A549 (cell line): Measurements from ENCODE around the gene BRICD5.

Source experiments
- CHD2 ChIP-seq: fragments of 150-350 bp; IDR thresholded peaks from 2 replicates; pipeline ENCODE4 v1.6.1; 2014; ENCODE audit warnings: low read length; ENCODE audit not compliant: partially characterized antibody
- JUNB ChIP-seq: fragments of >200 bp; sonication (Bioruptor Twin); formaldehyde crosslinking; IDR thresholded peaks from 2 replicates; pipeline ENCODE4 v1.6.1; 2016
- KDM1A ChIP-seq: fragments of 200-600 bp; sonication (generic); IDR thresholded peaks from 2 replicates; pipeline ENCODE4 v1.6.1; 2016; ENCODE audit warnings: low read depth, mild to moderate bottlenecking
- MYC ChIP-seq: IDR thresholded peaks from 2 replicates; pipeline ENCODE4 v1.6.1; 2012; ENCODE audit warnings: mild to moderate bottlenecking, inconsistent platforms, low read length, improper control_type of control experiment, borderline replicate concordance
- NR3C1 ChIP-seq: fragments of >200 bp; sonication (Bioruptor Twin); formaldehyde crosslinking; IDR thresholded peaks from 3 replicates; pipeline ENCODE4 v1.6.1; 2017
- POLR2A ChIP-seq: IDR thresholded peaks from 2 replicates; pipeline ENCODE4 v1.6.1; 2012; ENCODE audit warnings: mild to moderate bottlenecking, low read length
- REST ChIP-seq: fragments of 200-600 bp; sonication (generic); IDR thresholded peaks from 2 replicates; pipeline ENCODE4 v1.6.1; 2016; ENCODE audit warnings: antibody characterized with exemption, mild to moderate bottlenecking, moderate library complexity
- RFX5 ChIP-seq: fragments of 450-650 bp; IDR thresholded peaks from 2 replicates; pipeline ENCODE4 v1.7.1; 2014; ENCODE audit warnings: antibody characterized with exemption, mild to moderate bottlenecking, moderate library complexity
- SMC3 ChIP-seq: fragments of >200 bp; sonication (Bioruptor Twin); formaldehyde crosslinking; IDR thresholded peaks from 3 replicates; pipeline ENCODE4 v1.6.1; 2018; ENCODE audit warnings: inconsistent platforms
- ZNF302 ChIP-seq: fragments of 250-450 bp; sonication (Bioruptor Pico); IDR thresholded peaks from 2 replicates; pipeline ENCODE4 v1.9.0; 2021; ENCODE audit warnings: inconsistent platforms, mild to moderate bottlenecking, moderate library complexity
- TF ChIP-seq, protein P1 (sequence below): fragments of >200 bp; sonication (Bioruptor Twin); formaldehyde crosslinking; IDR thresholded peaks from 3 replicates; pipeline ENCODE4 v1.5.1; 2016
- TF ChIP-seq, protein P2 (sequence below): IDR thresholded peaks from 2 replicates; pipeline ENCODE4 v1.6.1; 2012
- TF ChIP-seq, protein P3 (sequence below): fragments of 250-450 bp; sonication (Bioruptor Pico); IDR thresholded peaks from 2 replicates; pipeline ENCODE4 v1.5.0; 2020; ENCODE audit warnings: low read depth, mild to moderate bottlenecking, moderate library complexity
- TF ChIP-seq, protein P4 (sequence below): fragments of 450-650 bp; IDR thresholded peaks from 2 replicates; pipeline ENCODE4 v1.6.1; 2014; ENCODE audit warnings: antibody characterized with exemption

- TF ChIP-seq POLR2A = no peak
- TF ChIP-seq, protein P1, sequence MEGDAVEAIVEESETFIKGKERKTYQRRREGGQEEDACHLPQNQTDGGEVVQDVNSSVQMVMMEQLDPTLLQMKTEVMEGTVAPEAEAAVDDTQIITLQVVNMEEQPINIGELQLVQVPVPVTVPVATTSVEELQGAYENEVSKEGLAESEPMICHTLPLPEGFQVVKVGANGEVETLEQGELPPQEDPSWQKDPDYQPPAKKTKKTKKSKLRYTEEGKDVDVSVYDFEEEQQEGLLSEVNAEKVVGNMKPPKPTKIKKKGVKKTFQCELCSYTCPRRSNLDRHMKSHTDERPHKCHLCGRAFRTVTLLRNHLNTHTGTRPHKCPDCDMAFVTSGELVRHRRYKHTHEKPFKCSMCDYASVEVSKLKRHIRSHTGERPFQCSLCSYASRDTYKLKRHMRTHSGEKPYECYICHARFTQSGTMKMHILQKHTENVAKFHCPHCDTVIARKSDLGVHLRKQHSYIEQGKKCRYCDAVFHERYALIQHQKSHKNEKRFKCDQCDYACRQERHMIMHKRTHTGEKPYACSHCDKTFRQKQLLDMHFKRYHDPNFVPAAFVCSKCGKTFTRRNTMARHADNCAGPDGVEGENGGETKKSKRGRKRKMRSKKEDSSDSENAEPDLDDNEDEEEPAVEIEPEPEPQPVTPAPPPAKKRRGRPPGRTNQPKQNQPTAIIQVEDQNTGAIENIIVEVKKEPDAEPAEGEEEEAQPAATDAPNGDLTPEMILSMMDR = no peak
- TF ChIP-seq, protein P2, sequence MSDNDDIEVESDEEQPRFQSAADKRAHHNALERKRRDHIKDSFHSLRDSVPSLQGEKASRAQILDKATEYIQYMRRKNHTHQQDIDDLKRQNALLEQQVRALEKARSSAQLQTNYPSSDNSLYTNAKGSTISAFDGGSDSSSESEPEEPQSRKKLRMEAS = no peak
- no peak for TF ChIP-seq RFX5
- TF ChIP-seq MYC = no peak
- TF ChIP-seq REST = no peak
- TF ChIP-seq, protein P3, sequence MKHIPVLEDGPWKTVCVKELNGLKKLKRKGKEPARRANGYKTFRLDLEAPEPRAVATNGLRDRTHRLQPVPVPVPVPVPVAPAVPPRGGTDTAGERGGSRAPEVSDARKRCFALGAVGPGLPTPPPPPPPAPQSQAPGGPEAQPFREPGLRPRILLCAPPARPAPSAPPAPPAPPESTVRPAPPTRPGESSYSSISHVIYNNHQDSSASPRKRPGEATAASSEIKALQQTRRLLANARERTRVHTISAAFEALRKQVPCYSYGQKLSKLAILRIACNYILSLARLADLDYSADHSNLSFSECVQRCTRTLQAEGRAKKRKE (CRISPR knock-in tag) = no peak
- TF ChIP-seq, protein P4, sequence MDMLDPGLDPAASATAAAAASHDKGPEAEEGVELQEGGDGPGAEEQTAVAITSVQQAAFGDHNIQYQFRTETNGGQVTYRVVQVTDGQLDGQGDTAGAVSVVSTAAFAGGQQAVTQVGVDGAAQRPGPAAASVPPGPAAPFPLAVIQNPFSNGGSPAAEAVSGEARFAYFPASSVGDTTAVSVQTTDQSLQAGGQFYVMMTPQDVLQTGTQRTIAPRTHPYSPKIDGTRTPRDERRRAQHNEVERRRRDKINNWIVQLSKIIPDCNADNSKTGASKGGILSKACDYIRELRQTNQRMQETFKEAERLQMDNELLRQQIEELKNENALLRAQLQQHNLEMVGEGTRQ = no peak
- no peak for TF ChIP-seq NR3C1
- TF ChIP-seq SMC3 = no peak
- TF ChIP-seq JUNB = no peak
- no peak for TF ChIP-seq CHD2
- TF ChIP-seq ZNF302 (CRISPR knock-in tag) = no peak
- no peak for TF ChIP-seq KDM1A
These were observed 25.7 kb downstream of the BRICD5 start for GRCh38 chr16:2184962-2185361.
